IMR-90 (cell line): ENCODE results near the gene SKAP1.

ENCODE experiments used
- POLR2A ChIP-seq: IDR thresholded peaks from 2 replicates; pipeline ENCODE4 v1.6.1; 2012; ENCODE audit warnings: mild to moderate bottlenecking, low read depth, low read length
- RFX5 ChIP-seq: IDR thresholded peaks from 2 replicates; pipeline ENCODE4 v1.8.0; 2012; ENCODE audit warnings: low read depth, mild to moderate bottlenecking, low read length, moderate library complexity
- SMC3 ChIP-seq: fragments of 150-350 bp; IDR thresholded peaks from 2 replicates; pipeline ENCODE4 v1.6.1; 2016; ENCODE audit warnings: low read depth, mild to moderate bottlenecking, antibody characterized with exemption, low read length, moderate library complexity
- TF ChIP-seq, protein P1 (sequence below): conservative IDR thresholded peaks from 2 replicates; pipeline ENCODE4 v1.5.1; 2012; ENCODE audit warnings: mild to moderate bottlenecking, low read depth, low read length, improper control_type of control experiment
- TF ChIP-seq, protein P2 (sequence below): fragments of 150-350 bp; IDR thresholded peaks from 2 replicates; pipeline ENCODE4 v1.6.1; 2016; ENCODE audit warnings: low read depth, mild to moderate bottlenecking, low read length, moderate library complexity, borderline replicate concordance

DNA sequence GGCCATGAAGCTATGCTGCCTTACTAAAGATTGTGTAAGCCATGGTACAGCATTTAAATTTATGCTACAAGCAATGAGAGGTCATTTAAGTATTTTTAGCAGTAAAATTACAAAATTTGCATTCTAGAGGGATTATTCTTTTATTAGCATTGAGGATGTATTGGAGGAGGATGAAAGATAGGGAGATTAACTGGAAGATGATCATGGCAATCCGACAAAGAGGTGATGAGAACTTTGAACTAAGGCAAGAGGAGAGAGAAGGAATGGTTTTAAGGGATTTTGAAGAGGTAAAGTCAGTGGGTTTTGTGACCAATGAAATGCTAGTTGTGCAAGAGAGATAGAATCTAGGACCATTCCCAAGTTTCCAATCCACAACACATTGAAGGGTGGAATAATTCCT, 192.6 kb downstream of the SKAP1 start:
- TF ChIP-seq POLR2A, result no peak
- TF ChIP-seq, protein P1, sequence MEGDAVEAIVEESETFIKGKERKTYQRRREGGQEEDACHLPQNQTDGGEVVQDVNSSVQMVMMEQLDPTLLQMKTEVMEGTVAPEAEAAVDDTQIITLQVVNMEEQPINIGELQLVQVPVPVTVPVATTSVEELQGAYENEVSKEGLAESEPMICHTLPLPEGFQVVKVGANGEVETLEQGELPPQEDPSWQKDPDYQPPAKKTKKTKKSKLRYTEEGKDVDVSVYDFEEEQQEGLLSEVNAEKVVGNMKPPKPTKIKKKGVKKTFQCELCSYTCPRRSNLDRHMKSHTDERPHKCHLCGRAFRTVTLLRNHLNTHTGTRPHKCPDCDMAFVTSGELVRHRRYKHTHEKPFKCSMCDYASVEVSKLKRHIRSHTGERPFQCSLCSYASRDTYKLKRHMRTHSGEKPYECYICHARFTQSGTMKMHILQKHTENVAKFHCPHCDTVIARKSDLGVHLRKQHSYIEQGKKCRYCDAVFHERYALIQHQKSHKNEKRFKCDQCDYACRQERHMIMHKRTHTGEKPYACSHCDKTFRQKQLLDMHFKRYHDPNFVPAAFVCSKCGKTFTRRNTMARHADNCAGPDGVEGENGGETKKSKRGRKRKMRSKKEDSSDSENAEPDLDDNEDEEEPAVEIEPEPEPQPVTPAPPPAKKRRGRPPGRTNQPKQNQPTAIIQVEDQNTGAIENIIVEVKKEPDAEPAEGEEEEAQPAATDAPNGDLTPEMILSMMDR, result no peak
- TF ChIP-seq RFX5, result no peak
- TF ChIP-seq, protein P2, sequence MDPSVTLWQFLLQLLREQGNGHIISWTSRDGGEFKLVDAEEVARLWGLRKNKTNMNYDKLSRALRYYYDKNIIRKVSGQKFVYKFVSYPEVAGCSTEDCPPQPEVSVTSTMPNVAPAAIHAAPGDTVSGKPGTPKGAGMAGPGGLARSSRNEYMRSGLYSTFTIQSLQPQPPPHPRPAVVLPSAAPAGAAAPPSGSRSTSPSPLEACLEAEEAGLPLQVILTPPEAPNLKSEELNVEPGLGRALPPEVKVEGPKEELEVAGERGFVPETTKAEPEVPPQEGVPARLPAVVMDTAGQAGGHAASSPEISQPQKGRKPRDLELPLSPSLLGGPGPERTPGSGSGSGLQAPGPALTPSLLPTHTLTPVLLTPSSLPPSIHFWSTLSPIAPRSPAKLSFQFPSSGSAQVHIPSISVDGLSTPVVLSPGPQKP, result no peak
- TF ChIP-seq SMC3, result no peak
